OCI-LY1 (cell line): ENCODE data around the gene ITM2B.

Source experiments
- H2AFZ ChIP-seq: fragments of 200-600 bp; sonication (generic), shearing (Covaris generic); 2 replicates; pipeline ENCODE4 v1.6.0; 2014; ENCODE audit warnings: antibody characterized with exemption, mild to moderate bottlenecking, low read length
- H3F3A ChIP-seq: fragments of 200-600 bp; sonication (generic), shearing (Covaris generic); 2 replicates; pipeline ENCODE4 v1.6.0; 2014; ENCODE audit warnings: mild to moderate bottlenecking, antibody characterized with exemption, low read length, moderate library complexity; ENCODE audit not compliant: insufficient read depth
- H3K27ac ChIP-seq: fragments of 200-600 bp; sonication (generic); 2 replicates; pipeline ENCODE4 v1.5.1; 2014; ENCODE audit warnings: low read length, mixed run types, mild to moderate bottlenecking, low read depth; ENCODE audit not compliant: poor library complexity, severe bottlenecking
- H3K27me3 ChIP-seq: fragments of 200-600 bp; sonication (generic); 2 replicates; pipeline ENCODE4 v1.6.0; 2014; ENCODE audit warnings: antibody characterized with exemption, mild to moderate bottlenecking, low read length, moderate library complexity; ENCODE audit not compliant: insufficient read depth
- H3K36me3 ChIP-seq: fragments of 200-600 bp; sonication (generic); 2 replicates; pipeline ENCODE4 v1.6.1; 2014; ENCODE audit warnings: mild to moderate bottlenecking, antibody characterized with exemption, low read length, moderate library complexity, mixed read lengths; ENCODE audit not compliant: insufficient read depth
- H3K4me1 ChIP-seq: fragments of 200-600 bp; sonication (generic); 2 replicates; pipeline ENCODE4 v1.5.1; 2014; ENCODE audit warnings: mild to moderate bottlenecking, low read length, moderate library complexity; ENCODE audit not compliant: insufficient read depth, severe bottlenecking
- H3K4me2 ChIP-seq: fragments of 200-600 bp; sonication (generic), shearing (Covaris generic); 2 replicates; pipeline ENCODE4 v1.6.1; 2014; ENCODE audit warnings: low read length
- H3K4me3 ChIP-seq: fragments of 200-600 bp; sonication (generic); 2 replicates; pipeline ENCODE4 v1.5.1; 2014; ENCODE audit warnings: low read length, low read depth, mild to moderate bottlenecking, mixed read lengths; ENCODE audit not compliant: poor library complexity, severe bottlenecking
- H3K79me2 ChIP-seq: fragments of 200-600 bp; shearing (Covaris generic); 2 replicates; pipeline ENCODE4 v1.6.1; 2016; ENCODE audit warnings: mixed run types, low read length, mixed read lengths; ENCODE audit not compliant: insufficient read depth
- H3K9ac ChIP-seq: fragments of 200-600 bp; sonication (generic), shearing (Covaris generic); 2 replicates; pipeline ENCODE4 v1.6.1; 2014; ENCODE audit warnings: mild to moderate bottlenecking, low read length, mixed read lengths
- H3K9me2 ChIP-seq: fragments of 200-600 bp; sonication (generic), shearing (Covaris generic); 2 replicates; pipeline ENCODE4 v1.6.1; 2014; ENCODE audit warnings: low read depth, mild to moderate bottlenecking, low read length, mixed read lengths
- H3K9me3 ChIP-seq: fragments of 200-600 bp; shearing (Covaris generic); 2 replicates; pipeline ENCODE4 v1.6.1; 2014; ENCODE audit warnings: low read length, mixed read lengths
- H4K20me1 ChIP-seq: fragments of 200-600 bp; sonication (generic), shearing (Covaris generic); 2 replicates; pipeline ENCODE4 v1.6.0; 2016; ENCODE audit warnings: mild to moderate bottlenecking, low read length; ENCODE audit not compliant: insufficient read depth
- EZH2 ChIP-seq: fragments of 200-600 bp; sonication (generic), shearing (Covaris generic); IDR thresholded peaks from 2 replicates; pipeline ENCODE4 v1.8.0; 2017; ENCODE audit warnings: borderline replicate concordance, mixed run types, mild to moderate bottlenecking, antibody characterized with exemption, low read length, moderate library complexity, mixed read lengths
- TF ChIP-seq, protein P1 (sequence below): fragments of 200-600 bp; sonication (generic), shearing (Covaris generic); IDR thresholded peaks from 2 replicates; pipeline ENCODE4 v1.5.1; 2017; ENCODE audit warnings: mild to moderate bottlenecking, antibody characterized with exemption, low read length, moderate library complexity, mixed read lengths

Gene ITM2B

DNA sequence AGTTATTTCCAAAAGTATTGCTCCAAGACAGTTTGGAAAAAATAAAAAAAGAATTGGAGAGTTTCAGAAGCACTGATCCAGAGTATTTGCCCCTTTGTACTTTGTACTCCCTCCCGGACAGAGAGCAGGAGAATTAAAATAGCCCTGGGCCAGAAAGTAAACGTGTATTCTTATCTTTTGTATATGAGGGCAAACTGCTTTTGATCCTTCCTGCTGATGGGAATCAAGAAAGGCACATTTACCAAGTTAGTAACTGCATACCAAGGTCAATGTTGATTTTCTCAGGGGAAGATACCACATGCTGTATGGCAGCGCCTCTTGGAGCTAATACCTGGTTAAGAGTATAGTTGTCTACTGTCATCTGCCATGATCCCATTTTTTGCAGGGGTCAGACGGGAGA lies 59.6 kb downstream of the ITM2B start:
- Histone ChIP-seq H3K79me2 (no peaks in the 10 kb centered on the region), H4K20me1 (no peaks in the 10 kb centered on the region), H3F3A (no peaks in the 10 kb centered on the region), H3K36me3 (no peaks in the 10 kb centered on the region), H3K9me3 (no peaks in the 10 kb centered on the region), H3K9me2 (no peaks in the 10 kb centered on the region), H3K27me3 (no peaks in the 10 kb centered on the region), H2AFZ (no peak overlapping the region), H3K4me1 (no peaks in the 10 kb centered on the region), H3K9ac (no peak overlapping the region), H3K4me3 (no peak overlapping the region), H3K4me2 (no peak overlapping the region), H3K27ac (no peak overlapping the region)
- TF ChIP-seq, protein P1, sequence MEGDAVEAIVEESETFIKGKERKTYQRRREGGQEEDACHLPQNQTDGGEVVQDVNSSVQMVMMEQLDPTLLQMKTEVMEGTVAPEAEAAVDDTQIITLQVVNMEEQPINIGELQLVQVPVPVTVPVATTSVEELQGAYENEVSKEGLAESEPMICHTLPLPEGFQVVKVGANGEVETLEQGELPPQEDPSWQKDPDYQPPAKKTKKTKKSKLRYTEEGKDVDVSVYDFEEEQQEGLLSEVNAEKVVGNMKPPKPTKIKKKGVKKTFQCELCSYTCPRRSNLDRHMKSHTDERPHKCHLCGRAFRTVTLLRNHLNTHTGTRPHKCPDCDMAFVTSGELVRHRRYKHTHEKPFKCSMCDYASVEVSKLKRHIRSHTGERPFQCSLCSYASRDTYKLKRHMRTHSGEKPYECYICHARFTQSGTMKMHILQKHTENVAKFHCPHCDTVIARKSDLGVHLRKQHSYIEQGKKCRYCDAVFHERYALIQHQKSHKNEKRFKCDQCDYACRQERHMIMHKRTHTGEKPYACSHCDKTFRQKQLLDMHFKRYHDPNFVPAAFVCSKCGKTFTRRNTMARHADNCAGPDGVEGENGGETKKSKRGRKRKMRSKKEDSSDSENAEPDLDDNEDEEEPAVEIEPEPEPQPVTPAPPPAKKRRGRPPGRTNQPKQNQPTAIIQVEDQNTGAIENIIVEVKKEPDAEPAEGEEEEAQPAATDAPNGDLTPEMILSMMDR, result no peak
- TF ChIP-seq EZH2, result no peak

DNA sequence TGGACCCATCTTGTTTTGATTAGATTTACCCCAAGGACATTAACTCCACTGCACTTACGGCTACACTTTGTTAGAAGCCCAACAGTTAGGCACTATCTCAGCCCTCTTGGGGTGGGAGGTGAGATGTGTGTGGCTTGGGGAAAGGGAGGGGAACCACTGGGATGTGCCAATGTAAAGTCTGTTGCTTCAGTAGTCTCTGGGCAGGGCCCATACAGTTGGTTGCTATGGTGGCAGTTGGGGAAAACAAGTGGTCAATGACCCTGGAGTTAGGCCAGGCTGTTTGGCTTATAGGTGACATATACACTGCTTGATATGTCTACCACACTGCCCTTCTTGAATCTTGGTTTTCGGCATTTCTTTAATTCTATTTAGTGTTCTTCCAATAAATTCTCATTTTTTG lies 61.6 kb downstream of the ITM2B start:
- no peak overlapping the region for H3K4me2 ChIP-seq
- no peaks in the 10 kb centered on the region for H3K36me3 ChIP-seq
- H3K9me2 ChIP-seq, result no peaks in the 10 kb centered on the region
- TF ChIP-seq EZH2, result no peak
- TF ChIP-seq, protein P1, result no peak
- H3K4me3 ChIP-seq, result no peak overlapping the region
- no peaks in the 10 kb centered on the region for H3K79me2 ChIP-seq
- no peaks in the 10 kb centered on the region for H3K4me1 ChIP-seq
- no peak overlapping the region for H3K9ac ChIP-seq
- H4K20me1 ChIP-seq, result no peaks in the 10 kb centered on the region
- H2AFZ ChIP-seq, result no peak overlapping the region
- H3K9me3 ChIP-seq, result no peaks in the 10 kb centered on the region
- H3F3A ChIP-seq, result no peaks in the 10 kb centered on the region
- H3K27me3 ChIP-seq, result no peaks in the 10 kb centered on the region
- no peak overlapping the region for H3K27ac ChIP-seq

DNA sequence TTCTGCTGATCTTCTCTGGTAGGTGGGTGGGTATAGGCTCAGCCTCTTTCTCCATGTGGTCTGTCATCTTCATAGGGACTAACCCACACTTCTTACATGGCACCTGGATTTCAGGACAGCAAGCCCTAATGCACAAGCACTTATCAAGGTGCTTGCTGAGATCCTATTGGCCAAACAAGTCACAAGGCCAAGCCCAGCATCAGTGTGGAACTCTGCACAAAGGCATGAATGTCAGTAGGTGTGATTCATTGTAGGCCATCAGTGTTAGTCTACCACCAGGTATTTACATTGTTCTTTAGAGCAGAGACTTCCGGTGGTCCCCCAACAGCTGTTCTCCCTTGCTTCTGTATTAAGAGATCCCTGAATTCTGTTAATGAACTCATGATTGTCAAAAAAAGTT lies 62.3 kb downstream of the ITM2B start:
- TF ChIP-seq, protein P1, result no peak
- no peak for TF ChIP-seq EZH2
- Histone ChIP-seq H3K9me3 (no peaks in the 10 kb centered on the region), H3K4me3 (no peak overlapping the region), H3K4me1 (no peaks in the 10 kb centered on the region), H3K9me2 (no peaks in the 10 kb centered on the region), H3K9ac (no peak overlapping the region), H2AFZ (no peak overlapping the region), H4K20me1 (no peaks in the 10 kb centered on the region), H3K27me3 (no peaks in the 10 kb centered on the region), H3K36me3 (no peaks in the 10 kb centered on the region), H3K4me2 (no peak overlapping the region), H3K79me2 (no peaks in the 10 kb centered on the region), H3K27ac (no peak overlapping the region), H3F3A (no peaks in the 10 kb centered on the region)
